ENCODE measurements around the gene USF2. TPM values are rescaled to one million over a fixed set of nuclear protein-coding genes. Genes with fewer than 3 reads are reported as not detected.

The USF2 gene
- total and polyA plus RNA-seq, 2 of the 4 experiments (the other 2 are of a cell fraction), result 21.3 to 65.6 TPM

DNA sequence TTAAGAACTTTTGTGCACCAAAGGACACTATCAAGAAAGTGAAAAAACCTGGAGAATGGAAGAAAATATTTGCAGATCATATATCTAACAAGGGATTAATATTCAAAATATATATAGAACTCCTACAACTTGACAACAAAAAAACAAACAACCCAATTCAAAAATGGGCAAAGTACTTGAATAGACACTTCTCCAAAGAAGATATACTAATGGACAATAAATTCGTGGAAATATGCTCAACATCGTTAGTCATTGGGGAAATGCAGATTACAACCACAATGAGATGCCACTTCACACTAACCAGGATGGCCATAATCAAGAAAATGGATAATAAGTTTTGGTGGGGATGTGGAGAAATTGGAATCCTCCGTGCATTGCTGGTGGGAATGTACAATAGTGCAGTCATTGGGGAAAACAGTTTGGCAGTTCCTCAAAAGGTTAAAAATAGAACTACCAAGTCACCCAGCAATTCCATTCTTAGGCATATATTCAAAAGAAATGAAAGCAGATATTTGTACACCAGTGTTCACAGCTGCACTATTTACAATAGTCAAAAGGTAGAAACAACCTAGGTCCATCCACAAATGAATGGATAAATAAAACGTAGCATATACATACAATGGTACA, 22.2 kb upstream of the USF2 start:
- ATAC-seq (ENCODE audit: low read depth) (no peak), DNase-seq (no peak)

More for the DNA sequence above, 22.2 kb upstream of the USF2 start:
- H2BK15ac ChIP-seq (ENCODE audit: low read depth, low read length), result no peak overlapping the region
- no peak overlapping the region for H3K4me3 ChIP-seq (ENCODE audit: insufficient read depth, low read depth, low read length)
- no peaks in the 10 kb centered on the region for H3K4me1 ChIP-seq (ENCODE audit: control insufficient read depth, insufficient read depth, low read length)
- H3K23ac ChIP-seq (ENCODE audit: low read depth, low read length), result no peak overlapping the region
- H2BK120ac ChIP-seq (ENCODE audit: low read depth, low read length), result no peak overlapping the region
- H2AK5ac ChIP-seq (ENCODE audit: low read depth, low read length), result no peak overlapping the region
- ChIA-PET POLR2A (ENCODE audit: unreplicated experiment) (no interaction called here), CTCF (no interaction called here)
- no peaks in the 10 kb centered on the region for H4K20me1 ChIP-seq (ENCODE audit: insufficient read depth, low read length)
- H2BK5ac ChIP-seq (ENCODE audit: low read depth, low read length, poor library complexity, severe bottlenecking), result no peak overlapping the region
- no peaks in the 10 kb centered on the region for H3K9me1 ChIP-seq (ENCODE audit: insufficient read depth, low read length)
- no peak overlapping the region for H2AK9ac ChIP-seq (replicated peaks; ENCODE audit: low read depth, low read length, poor library complexity)
- intact Hi-C loops (cut with micrococcal nuclease) (no loop called here), in situ Hi-C loops (cut with MboI; ENCODE audit: low sequenced_read_pairs) (no loop called here), dilution Hi-C loops (cut with HindIII; ENCODE audit: low sequenced_read_pairs, unreplicated experiment) (no loop called here)
- H3K18ac ChIP-seq (ENCODE audit: low read depth, low read length), result no peak overlapping the region
- no peak overlapping the region for H3K14ac ChIP-seq (replicated peaks; ENCODE audit: low read depth, low read length)
- no peaks in the 10 kb centered on the region for H3K9me3 ChIP-seq (ENCODE audit: control insufficient read depth, insufficient read depth, low read length)
- H4K5ac ChIP-seq (ENCODE audit: low read depth, low read length), result no peak overlapping the region
- peaks cover 37% of the 10 kb centered on the region for H3K27me3 ChIP-seq (ENCODE audit: control insufficient read depth, insufficient read depth, low read length)
- TF ChIP-seq POLR2A (IDR thresholded peaks at IDR 0.05; ENCODE audit: low read depth, low read length) (no peak), CHD1 (IDR thresholded peaks at IDR 0.05; ENCODE audit: low read depth, low read length) (no peak), CTCF (conservative IDR thresholded peaks at IDR 0.05; ENCODE audit: low read depth, low read length) (no peak), SMC3 (IDR thresholded peaks at IDR 0.05; ENCODE audit: low read depth, low read length) (no peak), RCOR1 (IDR thresholded peaks at IDR 0.05; ENCODE audit: insufficient replicate concordance, low read length) (no peak), MAFK (IDR thresholded peaks at IDR 0.05; ENCODE audit: low read depth, low read length) (no peak), CEBPB (IDR thresholded peaks at IDR 0.05; ENCODE audit: low read depth, low read length) (no peak), FOS (IDR thresholded peaks at IDR 0.05; ENCODE audit: low read depth, low read length) (no peak), MAZ (IDR thresholded peaks at IDR 0.05; ENCODE audit: borderline replicate concordance, low read depth, low read length) (no peak), NFE2L2 (IDR thresholded peaks at IDR 0.05; ENCODE audit: low read depth, low read length) (no peak), USF2 (IDR thresholded peaks at IDR 0.05; ENCODE audit: low read depth, low read length) (no peak), RFX5 (IDR thresholded peaks at IDR 0.05; ENCODE audit: low read depth, low read length) (no peak), RAD21 (IDR thresholded peaks at IDR 0.05; ENCODE audit: low read length) (no peak), BHLHE40 (IDR thresholded peaks at IDR 0.05; ENCODE audit: low read depth, low read length) (no peak), MXI1 (IDR thresholded peaks at IDR 0.05; ENCODE audit: borderline replicate concordance, low read depth, low read length) (no peak)
- TF ChIP-seq, protein P1, sequence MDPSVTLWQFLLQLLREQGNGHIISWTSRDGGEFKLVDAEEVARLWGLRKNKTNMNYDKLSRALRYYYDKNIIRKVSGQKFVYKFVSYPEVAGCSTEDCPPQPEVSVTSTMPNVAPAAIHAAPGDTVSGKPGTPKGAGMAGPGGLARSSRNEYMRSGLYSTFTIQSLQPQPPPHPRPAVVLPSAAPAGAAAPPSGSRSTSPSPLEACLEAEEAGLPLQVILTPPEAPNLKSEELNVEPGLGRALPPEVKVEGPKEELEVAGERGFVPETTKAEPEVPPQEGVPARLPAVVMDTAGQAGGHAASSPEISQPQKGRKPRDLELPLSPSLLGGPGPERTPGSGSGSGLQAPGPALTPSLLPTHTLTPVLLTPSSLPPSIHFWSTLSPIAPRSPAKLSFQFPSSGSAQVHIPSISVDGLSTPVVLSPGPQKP (IDR thresholded peaks at IDR 0.05; ENCODE audit: borderline replicate concordance, low read depth, low read length), result no peak
- H3K36me3 ChIP-seq (ENCODE audit: control insufficient read depth, insufficient read depth, low read length), result no peaks in the 10 kb centered on the region
- no peak overlapping the region for H4K91ac ChIP-seq (ENCODE audit: insufficient read depth, low read depth, low read length)
- no peak overlapping the region for H2AFZ ChIP-seq (replicated peaks; ENCODE audit: low read length, poor library complexity)
- no CpG with 5 or more reads among the region's 4 CpGs for WGBS, 2 experiments (ENCODE audit: extremely low coverage in 2 of 2, insufficient read length in 1 of 2)
- H3K4ac ChIP-seq (ENCODE audit: low read depth, low read length), result no peak overlapping the region
- no peak overlapping the region for H3K9ac ChIP-seq (ENCODE audit: low read depth, low read length)
- no peak overlapping the region for H3K27ac ChIP-seq (ENCODE audit: insufficient read depth, low read length)
- no peaks in the 10 kb centered on the region for H3K79me1 ChIP-seq (ENCODE audit: low read depth in 1 of 2, low read length in 2 of 2)
- H3K4me2 ChIP-seq (ENCODE audit: low read depth, low read length), result no peak overlapping the region
- no peak overlapping the region for H4K8ac ChIP-seq (ENCODE audit: low read depth in 2 of 2, low read length in 2 of 2)
- no TSS peak for BruUV-seq (replicated peaks)
- H3K56ac ChIP-seq (ENCODE audit: extremely low read depth, insufficient read depth, low read length), result no peak overlapping the region
- no peak overlapping the region for H2BK20ac ChIP-seq (ENCODE audit: low read depth, low read length)

Data from IMR-90 (cell line).